Urinary bladder (tissue), 4 donors: Measurements from ENCODE around the gene ASTE1. TPM values are rescaled to one million over a fixed set of nuclear protein-coding genes. Genes with fewer than 3 reads are reported as not detected.
"Not testable (repeated sequence)": the region's sequence is repeated elsewhere in the genome, so short reads cannot be mapped to it uniquely, and the experiment has no call there.

Experiments
- DNase-seq: peaks from one replicate; pipeline ENCODE4 v3.0.0-alpha.2; 2015; ENCODE audit errors: extremely low spot score
- H3K27ac ChIP-seq: one replicate; pipeline ENCODE4 v1.5.1; 2013; ENCODE audit warnings: low read depth, mild to moderate bottlenecking, moderate library complexity
- H3K36me3 ChIP-seq: one replicate; pipeline ENCODE4 v1.6.1; 2013; ENCODE audit warnings: mild to moderate bottlenecking, moderate library complexity; ENCODE audit not compliant: insufficient read depth
- H3K4me1 ChIP-seq: one replicate; pipeline ENCODE4 v1.6.1; 2013; ENCODE audit warnings: mild to moderate bottlenecking, moderate library complexity; ENCODE audit not compliant: insufficient read depth
- H3K4me3 ChIP-seq: one replicate; pipeline ENCODE4 v1.5.1; 2013; ENCODE audit warnings: low read depth, low read length
- WGBS: extraction: QIAGEN DNeasy Blood & Tissue Kit; methylation state at CpG from one replicate; pipeline ENCODE4 v1.1.7; 2013; 5-methylcytosine and 5-hydroxymethylcytosine counted together
- polyA plus RNA-seq: library from polyadenylated mRNA; stranded (reverse); fragments of 200-250 nt; gene quantifications from one replicate; pipeline ENCODE4 v1.2.3, GENCODE V29; 2013
- total RNA-seq: library from RNA; depleted of rRNA; stranded (reverse); fragments of >200 nt; gene quantifications from one replicate; pipeline ENCODE4 v1.2.3, GENCODE V29; 2014
- donor health status: healthy with polysubstance abuse.
- donor health status: healthy.

ASTE1 gene
- total and polyA plus RNA-seq, 2 donors = 6.3 to 9.8 TPM

DNA sequence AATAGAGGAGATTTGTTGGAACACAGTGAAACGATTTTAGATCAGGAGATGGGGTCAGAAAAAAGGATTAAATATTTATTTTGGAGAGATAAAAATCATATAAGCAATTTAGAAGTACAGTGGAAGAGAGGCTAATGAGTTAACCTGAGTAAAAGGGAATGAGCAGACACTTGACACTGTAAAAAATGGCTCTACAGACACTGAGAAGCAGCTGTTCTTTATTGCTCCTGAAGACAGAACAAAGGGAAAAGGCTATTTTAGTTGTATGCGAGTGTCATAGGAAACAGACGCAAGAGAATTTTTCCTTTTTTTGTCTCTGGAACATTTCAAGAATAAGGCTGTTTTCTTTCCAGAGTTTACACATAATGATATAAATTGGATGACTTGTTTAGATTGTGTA, 34.3 kb downstream of the ASTE1 start:
- no peak for DNase-seq
- no peaks in the 10 kb centered on the region for H3K4me1 ChIP-seq
- 58% methylated on average over 3 of the region's 3 CpGs for WGBS
- H3K4me3 ChIP-seq = no peak overlapping the region
- no peak overlapping the region for H3K27ac ChIP-seq
- peaks cover 3% of the 10 kb centered on the region for H3K36me3 ChIP-seq

DNA sequence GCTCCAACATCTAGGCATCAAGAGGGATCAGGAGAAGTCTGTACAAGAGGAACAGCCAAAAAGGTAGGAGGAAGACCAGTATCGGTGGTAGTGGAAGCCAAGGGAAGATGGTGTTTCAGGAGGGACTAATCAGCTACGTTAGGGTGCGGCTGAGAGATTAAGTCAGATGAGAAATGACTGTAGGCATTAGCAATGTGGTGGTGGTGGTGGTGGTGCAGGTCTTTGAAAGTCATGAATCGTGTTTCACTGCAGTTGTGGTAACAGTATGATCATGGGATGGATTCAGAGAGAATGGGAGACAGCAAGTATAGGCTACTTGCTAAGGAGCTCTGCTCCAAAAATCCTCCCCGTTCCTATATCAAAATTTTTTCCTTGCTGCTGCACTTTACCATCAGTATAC, 35.5 kb downstream of the ASTE1 start:
- no peak overlapping the region for H3K27ac ChIP-seq
- WGBS = 97% methylated on average over 5 of the region's 5 CpGs
- H3K36me3 ChIP-seq = peaks cover 3% of the 10 kb centered on the region
- H3K4me3 ChIP-seq = no peak overlapping the region
- H3K4me1 ChIP-seq = no peaks in the 10 kb centered on the region
- DNase-seq = no peak

DNA sequence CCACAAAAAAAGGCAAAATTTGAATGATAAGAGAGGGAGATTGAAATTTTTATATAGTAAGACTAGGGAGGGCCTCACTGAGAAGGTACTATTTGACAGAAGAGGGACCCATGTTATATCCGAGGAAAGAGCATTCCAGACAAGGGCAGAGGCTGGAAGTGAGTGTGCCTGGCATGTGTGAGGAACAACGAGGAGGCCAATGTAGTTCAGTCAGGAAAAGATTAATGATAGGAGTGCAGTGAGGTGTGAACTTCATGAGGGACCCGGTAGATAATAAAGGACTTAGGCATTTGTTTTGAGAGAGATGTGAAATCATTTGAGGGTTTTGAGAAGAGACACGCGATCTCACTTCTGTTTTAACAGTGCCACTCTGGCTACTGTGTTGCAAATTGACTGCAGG, 36.3 kb downstream of the ASTE1 start:
- no peaks in the 10 kb centered on the region for H3K4me1 ChIP-seq
- no peak overlapping the region for H3K4me3 ChIP-seq
- no peak overlapping the region for H3K27ac ChIP-seq
- WGBS = 71% methylated on average over 5 of the region's 5 CpGs
- no peak for DNase-seq
- H3K36me3 ChIP-seq = peaks cover 3% of the 10 kb centered on the region

GRCh38 chr3:130981469-130981868, 45.2 kb downstream of the ASTE1 start:
- Histone ChIP-seq H3K4me1 (no peaks in the 10 kb centered on the region), H3K36me3 (no peaks in the 10 kb centered on the region), H3K4me3 (no peak overlapping the region), H3K27ac (no peak overlapping the region)
- DNase-seq = no peak
- 92% methylated on average over 2 of the region's 2 CpGs for WGBS

DNA sequence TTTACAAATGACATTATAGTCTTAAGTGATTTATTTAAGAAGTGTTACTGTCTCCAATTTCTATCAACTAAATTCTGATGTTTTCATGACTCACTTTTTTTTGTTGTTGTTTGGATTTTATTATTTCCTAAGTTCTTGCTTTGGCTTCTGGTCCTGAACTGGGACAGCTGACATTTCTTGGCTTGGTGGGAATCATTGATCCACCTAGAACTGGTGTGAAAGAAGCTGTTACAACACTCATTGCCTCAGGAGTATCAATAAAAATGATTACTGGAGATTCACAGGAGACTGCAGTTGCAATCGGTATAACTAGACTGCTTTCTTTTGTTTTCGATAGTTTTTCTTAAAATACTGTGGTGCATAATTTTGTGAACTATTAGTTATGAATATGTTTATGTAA, 47.5 kb downstream of the ASTE1 start:
- Histone ChIP-seq H3K36me3 (no peaks in the 10 kb centered on the region), H3K27ac (no peak overlapping the region), H3K4me1 (no peaks in the 10 kb centered on the region), H3K4me3 (no peak overlapping the region)
- no peak for DNase-seq
- 89% methylated on average over 2 of the region's 2 CpGs for WGBS

GRCh38 chr3:130976706-130977105, 49.9 kb downstream of the ASTE1 start:
- Histone ChIP-seq H3K27ac (no peak overlapping the region), H3K36me3 (peaks cover 2% of the 10 kb centered on the region), H3K4me3 (no peak overlapping the region), H3K4me1 (no peaks in the 10 kb centered on the region)
- WGBS = 76% methylated on average over 4 of the region's 4 CpGs
- no peak for DNase-seq

- Histone ChIP-seq H3K36me3 (peaks cover 5% of the 10 kb centered on the region), H3K4me3 (no peak overlapping the region), H3K4me1 (no peaks in the 10 kb centered on the region), H3K27ac (no peak overlapping the region)
- 93% methylated on average over 3 of the region's 3 CpGs for WGBS
- no peak for DNase-seq
Measured at GRCh38 chr3:130975251-130975650, 51.4 kb downstream of the ASTE1 start.

DNA sequence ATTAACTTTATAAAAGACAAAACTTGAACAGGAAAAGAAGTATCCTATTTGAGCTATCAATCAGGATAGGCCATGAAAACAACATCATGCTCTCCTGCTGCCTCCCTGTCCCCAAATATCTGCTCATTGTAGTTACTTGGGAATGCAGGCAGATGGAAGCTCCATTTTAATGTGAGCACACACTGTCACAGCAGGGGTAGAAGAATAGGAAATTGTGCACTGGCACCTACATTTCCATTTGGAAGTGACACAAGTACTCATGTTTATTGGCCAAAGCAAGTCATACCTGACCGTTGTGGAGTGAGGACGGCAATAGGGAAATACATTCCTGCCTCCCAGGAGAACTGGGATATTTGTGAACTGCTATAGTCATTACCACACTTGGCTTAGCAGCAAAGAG, 52.4 kb downstream of the ASTE1 start:
- peaks cover 6% of the 10 kb centered on the region for H3K36me3 ChIP-seq
- DNase-seq = no peak
- no peak overlapping the region for H3K4me3 ChIP-seq
- H3K4me1 ChIP-seq = no peaks in the 10 kb centered on the region
- WGBS = 94% methylated on average over 2 of the region's 2 CpGs
- no peak overlapping the region for H3K27ac ChIP-seq

DNA sequence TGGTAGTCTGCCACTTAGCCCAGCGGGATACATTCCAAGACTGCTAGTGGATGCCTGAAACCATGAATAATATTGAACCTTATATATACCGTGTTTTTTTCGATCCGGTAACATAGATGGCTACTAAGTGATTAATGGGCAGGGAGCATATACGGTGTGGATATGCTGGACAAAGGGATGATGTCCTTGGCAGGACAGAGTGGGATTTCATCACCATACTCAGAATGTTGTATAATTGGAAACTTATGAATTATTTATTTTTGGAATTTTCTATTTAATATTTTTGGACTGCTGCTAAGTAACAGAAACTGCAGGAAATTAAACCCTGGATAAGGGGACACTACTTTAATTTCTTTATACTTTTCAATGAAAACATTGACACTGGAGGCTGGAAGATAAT, 53.2 kb downstream of the ASTE1 start:
- Histone ChIP-seq H3K36me3 (peaks cover 6% of the 10 kb centered on the region), H3K4me3 (no peak overlapping the region), H3K27ac (no peak overlapping the region), H3K4me1 (no peaks in the 10 kb centered on the region)
- WGBS = 93% methylated on average over 5 of the region's 5 CpGs
- no peak for DNase-seq

DNA sequence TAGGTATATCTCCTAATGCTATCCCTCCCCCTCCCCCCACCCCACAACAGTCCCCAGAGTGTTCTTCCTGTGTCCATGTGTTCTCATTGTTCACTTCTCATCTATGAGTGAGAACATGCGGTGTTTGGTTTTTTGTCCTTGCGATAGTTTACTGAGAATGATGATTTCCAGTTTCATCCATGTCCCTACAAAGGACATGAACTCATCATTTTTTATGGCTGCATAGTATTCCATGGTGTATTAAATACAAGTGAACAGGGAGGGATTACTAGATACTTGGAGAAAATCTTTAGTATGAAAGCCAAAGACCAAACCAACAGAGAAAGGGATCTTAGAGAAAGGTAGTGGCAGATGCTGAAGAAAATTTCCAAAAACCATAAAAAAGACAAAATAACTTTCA, 54.0 kb downstream of the ASTE1 start:
- H3K27ac ChIP-seq, DNase-seq, H3K36me3 ChIP-seq, H3K4me1 ChIP-seq, H3K4me3 ChIP-seq: not testable (repeated sequence)
- 99% methylated on average over 2 of the region's 2 CpGs for WGBS

- peaks cover 7% of the 10 kb centered on the region for H3K36me3 ChIP-seq
- H3K4me3 ChIP-seq = no peak overlapping the region
- no peak overlapping the region for H3K27ac ChIP-seq
- H3K4me1 ChIP-seq = no peaks in the 10 kb centered on the region
- no peak for DNase-seq
Measured at GRCh38 chr3:130971208-130971607, 55.4 kb downstream of the ASTE1 start.

DNA sequence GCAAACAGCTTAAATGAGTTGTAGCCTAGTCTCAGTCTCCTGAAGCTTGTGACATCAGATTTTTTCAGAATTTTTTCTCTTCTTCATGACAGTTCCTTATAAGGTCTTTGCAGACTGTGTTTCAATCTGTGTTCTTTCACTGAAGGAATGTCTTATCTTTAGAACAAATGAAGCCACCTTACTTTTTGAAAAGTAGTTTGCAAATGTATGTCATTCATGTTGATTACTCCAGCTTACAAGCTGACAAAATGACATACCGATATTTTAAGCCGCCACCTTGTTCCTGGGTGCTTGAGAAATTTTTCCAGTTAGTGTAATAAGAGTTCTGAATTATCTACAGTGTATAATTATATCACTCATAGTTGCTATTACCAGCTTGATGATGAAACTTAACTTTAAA, 57.0 kb downstream of the ASTE1 start:
- 89% methylated on average over 2 of the region's 2 CpGs for WGBS
- peaks cover 7% of the 10 kb centered on the region for H3K36me3 ChIP-seq

GRCh38 chr3:130968221-130968620, 58.4 kb downstream of the ASTE1 start:
- H3K36me3 ChIP-seq = peaks cover 7% of the 10 kb centered on the region

More for the DNA sequence above, 57.0 kb downstream of the ASTE1 start:
- Histone ChIP-seq H3K4me1 (no peaks in the 10 kb centered on the region), H3K27ac (no peak overlapping the region), H3K4me3 (no peak overlapping the region)
- no peak for DNase-seq

DNA sequence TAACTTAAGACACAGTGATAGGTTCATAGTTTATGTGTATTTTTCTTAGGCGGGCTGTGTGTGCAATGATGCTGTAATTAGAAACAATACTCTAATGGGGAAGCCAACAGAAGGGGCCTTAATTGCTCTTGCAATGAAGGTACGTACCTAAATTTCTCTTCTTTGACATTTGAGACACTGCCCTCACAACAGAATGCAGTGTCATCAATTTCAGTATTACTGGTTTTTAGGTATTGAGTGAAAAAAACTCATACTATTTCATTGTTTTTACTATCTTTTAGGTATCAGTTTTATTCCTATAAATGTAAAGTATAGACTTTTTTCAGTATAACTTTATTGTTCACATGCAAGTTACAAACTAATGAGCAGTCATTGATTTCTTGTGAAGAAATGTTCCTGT, 59.3 kb downstream of the ASTE1 start:
- H3K4me3 ChIP-seq = no peak overlapping the region
- no peak overlapping the region for H3K27ac ChIP-seq
- peaks cover 7% of the 10 kb centered on the region for H3K36me3 ChIP-seq
- no peak for DNase-seq
- 94% methylated on average over 2 of the region's 2 CpGs for WGBS
- no peaks in the 10 kb centered on the region for H3K4me1 ChIP-seq

More at GRCh38 chr3:130968221-130968620, 58.4 kb downstream of the ASTE1 start:
- no peak for DNase-seq
- no peaks in the 10 kb centered on the region for H3K4me1 ChIP-seq
- 68% methylated on average over 3 of the region's 3 CpGs for WGBS
- H3K4me3 ChIP-seq = no peak overlapping the region
- H3K27ac ChIP-seq = no peak overlapping the region

DNA sequence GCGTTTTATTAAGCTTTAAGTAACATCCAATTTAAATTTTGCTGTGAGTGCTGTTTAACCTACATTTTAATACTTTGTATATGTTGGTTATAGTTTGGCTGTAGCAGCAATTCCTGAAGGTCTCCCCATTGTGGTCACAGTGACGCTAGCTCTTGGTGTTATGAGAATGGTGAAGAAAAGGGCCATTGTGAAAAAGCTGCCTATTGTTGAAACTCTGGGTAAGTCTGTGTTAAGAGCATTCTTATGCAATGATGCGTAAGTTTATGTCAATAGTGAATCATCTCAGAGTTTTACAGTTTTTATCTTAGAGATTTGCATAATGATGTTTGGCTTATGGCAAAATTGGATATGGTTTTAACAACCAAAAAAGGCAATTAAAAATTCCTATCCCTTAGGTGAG, 62.7 kb downstream of the ASTE1 start:
- 83% methylated on average over 3 of the region's 3 CpGs for WGBS
- Histone ChIP-seq H3K4me1 (no peaks in the 10 kb centered on the region), H3K27ac (no peak overlapping the region), H3K36me3 (peaks cover 3% of the 10 kb centered on the region), H3K4me3 (no peak overlapping the region)
- DNase-seq = no peak
